Duodenal mucosa (tissue), 2 donors: ENCODE results near the gene ELAVL1.

Source experiments
- H3K27ac ChIP-seq: one replicate; pipeline ENCODE4 v1.7.0; 2013; ENCODE audit warnings: low read depth, low read length
- H3K27me3 ChIP-seq, 2 donors: one replicate each; pipeline ENCODE4 v1.7.0; 2013; ENCODE audit warnings: low read length in 2 of 2, control low read depth in 1 of 2; ENCODE audit not compliant: insufficient read depth in 2 of 2, control insufficient read depth in 1 of 2
- H3K36me3 ChIP-seq, 2 donors: one replicate each; pipeline ENCODE4 v1.7.0; 2013; ENCODE audit warnings: low read length in 2 of 2, control low read depth in 1 of 2; ENCODE audit not compliant: insufficient read depth in 2 of 2, control insufficient read depth in 1 of 2
- H3K4me1 ChIP-seq, 2 donors: one replicate each; pipeline ENCODE4 v1.7.0; 2013; ENCODE audit warnings: low read length in 2 of 2, control low read depth in 1 of 2; ENCODE audit not compliant: insufficient read depth in 2 of 2, control insufficient read depth in 1 of 2
- H3K4me3 ChIP-seq, 2 donors: one replicate each; pipeline ENCODE4 v1.7.0; 2013; ENCODE audit warnings: low read length in 2 of 2, low read depth in 1 of 2
- H3K9ac ChIP-seq, 2 donors: one replicate each; pipeline ENCODE4 v1.7.0; 2013; ENCODE audit warnings: low read length in 2 of 2, low read depth in 1 of 2
- H3K9me3 ChIP-seq, 2 donors: one replicate each; pipeline ENCODE4 v1.7.0; 2013; ENCODE audit warnings: low read length in 2 of 2, control low read depth in 1 of 2; ENCODE audit not compliant: control insufficient read depth in 1 of 2

The ELAVL1 gene

DNA sequence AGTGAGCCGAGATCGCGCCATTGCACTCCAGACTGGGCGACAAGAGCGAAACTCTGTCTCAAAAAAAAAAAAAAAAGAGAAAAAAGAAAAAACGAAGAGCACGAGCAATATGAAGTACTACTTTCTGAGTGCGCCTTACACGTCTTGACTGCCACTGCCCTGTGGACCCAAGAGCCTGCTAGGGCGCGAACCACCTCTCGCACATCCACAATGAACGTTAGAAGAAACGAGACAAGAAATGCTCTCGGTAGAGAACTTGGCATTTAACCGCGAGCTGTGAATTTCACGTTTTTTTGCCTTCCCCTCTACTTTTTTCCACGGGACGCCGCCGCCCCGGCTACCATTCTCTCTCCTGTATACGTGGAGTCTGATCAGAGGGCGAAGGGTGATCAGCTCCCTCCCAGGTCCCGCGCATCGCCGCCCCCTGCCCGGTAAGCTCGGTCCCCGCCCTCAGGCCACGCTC lies 62.4 kb downstream of the ELAVL1 start:
- Histone ChIP-seq H3K4me3 (peak overlapping the region; percentile 86 to 94), H3K27me3 (no peaks in the 10 kb centered on the region), H3K36me3 (peaks cover 6 to 14% of the 10 kb centered on the region in 2 donors), H3K9ac (peak overlapping the region; percentile 98 to 99), H3K4me1 (peaks cover 4 to 19% of the 10 kb centered on the region in 2 donors), H3K9me3 (no peaks in the 10 kb centered on the region), H3K27ac (peak overlapping the region; percentile 97)

DNA sequence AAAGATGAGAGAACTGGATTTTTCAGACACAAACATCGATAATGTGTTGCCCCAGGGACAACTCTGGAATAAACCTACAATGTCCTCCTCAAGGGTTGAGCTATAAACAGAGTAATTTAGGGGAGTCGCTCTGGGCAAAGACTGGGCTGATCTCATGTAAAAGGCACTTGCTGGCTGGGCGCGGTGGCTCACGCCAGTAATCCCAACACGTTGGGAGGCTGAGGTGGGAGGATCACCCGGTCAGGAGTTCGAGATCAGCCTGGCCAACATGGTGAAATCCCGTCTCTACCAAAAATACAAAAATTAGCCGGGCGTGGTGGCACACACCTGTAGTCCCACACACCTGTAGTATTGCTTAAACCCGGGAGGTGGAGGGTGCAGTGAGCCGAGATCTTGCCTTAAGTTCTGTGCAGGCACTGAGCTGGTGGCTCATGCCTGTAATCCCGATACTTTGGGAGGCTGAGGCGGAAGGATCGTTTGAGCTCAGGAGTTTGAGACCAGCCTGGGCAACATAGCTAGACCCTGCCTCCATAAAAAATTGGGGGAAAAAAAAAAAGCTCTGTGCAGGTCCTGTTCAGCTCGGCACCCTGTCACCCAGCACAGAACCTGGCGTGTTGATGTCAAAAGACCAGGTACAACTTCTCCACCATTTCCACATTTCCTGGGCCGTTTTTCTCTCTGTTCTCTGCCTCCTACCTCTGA lies 63.4 kb downstream of the ELAVL1 start:
- peak overlapping the region in 1 of 2 donors; percentile 4 for H3K4me3 ChIP-seq
- peaks cover 4 to 19% of the 10 kb centered on the region in 2 donors for H3K4me1 ChIP-seq
- H3K27me3 ChIP-seq = no peaks in the 10 kb centered on the region
- no peak overlapping the region for H3K9ac ChIP-seq
- no peaks in the 10 kb centered on the region for H3K9me3 ChIP-seq
- peaks cover 6 to 21% of the 10 kb centered on the region in 2 donors for H3K36me3 ChIP-seq
- no peak overlapping the region for H3K27ac ChIP-seq

DNA sequence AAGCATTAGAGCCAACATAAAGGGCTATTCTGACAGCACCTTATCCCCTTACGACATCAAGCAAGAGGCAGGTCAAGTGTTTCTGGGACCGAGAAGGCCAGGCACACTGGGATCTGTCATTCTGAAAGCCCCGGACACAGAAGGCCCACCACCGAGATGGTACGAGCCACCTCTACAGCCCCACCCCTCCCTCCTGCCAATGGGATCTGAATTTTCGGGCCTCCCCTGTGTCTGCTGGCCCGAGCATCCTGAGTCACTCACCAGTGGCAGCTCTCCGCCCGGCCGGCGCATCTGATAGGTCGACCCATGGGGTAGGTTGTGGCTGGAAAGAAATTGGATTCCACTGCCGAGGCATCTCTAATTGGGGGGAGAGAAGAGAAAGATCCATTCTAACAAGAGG lies 64.6 kb downstream of the ELAVL1 start:
- H3K9ac ChIP-seq = no peak overlapping the region
- H3K27me3 ChIP-seq = no peaks in the 10 kb centered on the region
- peaks cover 4 to 19% of the 10 kb centered on the region in 2 donors for H3K4me1 ChIP-seq
- no peaks in the 10 kb centered on the region for H3K9me3 ChIP-seq
- no peak overlapping the region for H3K27ac ChIP-seq
- H3K36me3 ChIP-seq = peaks cover 6 to 32% of the 10 kb centered on the region in 2 donors
- H3K4me3 ChIP-seq = no peak overlapping the region

DNA sequence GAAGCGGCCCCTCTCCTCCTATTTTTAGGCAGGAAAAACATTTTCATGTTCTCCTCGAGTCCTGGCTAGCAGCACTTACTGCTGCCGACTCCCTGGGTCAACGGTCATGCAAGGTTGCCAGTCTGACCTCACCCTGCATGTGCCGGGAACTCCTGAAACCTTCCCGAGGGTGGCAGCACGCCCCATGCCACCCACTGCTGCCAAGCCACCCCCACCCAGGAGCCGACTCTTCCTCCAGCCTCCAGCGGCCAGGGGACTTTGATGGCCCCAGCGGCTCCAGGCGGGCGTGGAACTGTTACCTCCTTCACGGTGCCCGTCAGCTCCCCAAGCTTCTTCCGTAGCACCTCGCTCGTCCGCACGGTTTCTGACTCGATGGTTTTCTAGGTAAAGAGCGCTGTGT lies 70.7 kb downstream of the ELAVL1 start:
- Histone ChIP-seq H3K4me3 (no peak overlapping the region), H3K36me3 (peaks cover 27 to 76% of the 10 kb centered on the region in 2 donors), H3K27ac (no peak overlapping the region), H3K9ac (no peak overlapping the region), H3K4me1 (no peaks in the 10 kb centered on the region), H3K9me3 (no peaks in the 10 kb centered on the region), H3K27me3 (no peaks in the 10 kb centered on the region)

DNA sequence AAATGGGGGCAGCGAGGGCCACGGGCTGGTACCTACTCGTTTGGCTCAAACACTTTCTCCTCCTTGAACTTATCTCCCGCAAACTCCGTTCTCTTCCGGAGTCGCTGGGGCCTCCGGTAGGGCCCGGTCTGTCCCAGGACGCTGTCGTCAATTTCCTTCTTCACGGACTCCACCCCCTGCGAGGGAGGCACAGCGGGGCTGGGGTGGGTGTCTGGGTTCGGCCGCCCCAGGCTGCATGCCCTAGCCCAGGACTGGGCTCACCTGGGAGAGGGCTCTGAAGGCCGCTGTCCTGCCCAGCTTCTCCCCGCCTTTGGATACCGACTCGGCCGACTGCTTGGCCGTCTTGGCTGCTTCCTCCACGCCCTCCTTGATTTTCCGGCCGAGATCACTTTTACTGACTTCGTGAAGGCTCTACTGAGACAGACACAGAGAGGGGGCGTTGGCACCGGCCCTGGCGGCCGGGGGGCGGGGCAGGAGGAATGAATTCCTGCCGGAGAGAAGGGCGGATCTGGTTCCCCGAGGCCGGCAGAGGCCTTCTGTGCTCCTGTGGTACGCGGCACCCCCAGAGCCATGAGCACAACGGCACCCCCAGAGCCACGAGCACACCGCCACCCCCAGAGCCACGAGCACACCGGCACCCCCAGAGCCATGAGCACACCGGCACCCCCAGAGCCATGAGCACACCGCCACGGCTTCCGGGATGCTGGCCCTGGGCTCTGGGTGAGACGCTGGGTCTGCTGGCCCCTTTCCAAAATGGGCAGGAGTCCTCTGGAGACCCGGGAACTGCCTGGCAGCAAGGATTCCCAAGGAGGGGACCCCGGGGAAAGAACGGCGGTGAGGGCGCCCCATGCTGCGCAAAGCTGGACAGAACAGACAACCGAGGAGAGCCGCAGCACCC lies 71.4 kb downstream of the ELAVL1 start:
- no peak overlapping the region for H3K27ac ChIP-seq
- no peak overlapping the region for H3K4me3 ChIP-seq
- H3K9me3 ChIP-seq = no peaks in the 10 kb centered on the region
- H3K36me3 ChIP-seq = peaks cover 27 to 75% of the 10 kb centered on the region in 2 donors
- no peaks in the 10 kb centered on the region for H3K27me3 ChIP-seq
- H3K4me1 ChIP-seq = no peaks in the 10 kb centered on the region
- no peak overlapping the region for H3K9ac ChIP-seq

DNA sequence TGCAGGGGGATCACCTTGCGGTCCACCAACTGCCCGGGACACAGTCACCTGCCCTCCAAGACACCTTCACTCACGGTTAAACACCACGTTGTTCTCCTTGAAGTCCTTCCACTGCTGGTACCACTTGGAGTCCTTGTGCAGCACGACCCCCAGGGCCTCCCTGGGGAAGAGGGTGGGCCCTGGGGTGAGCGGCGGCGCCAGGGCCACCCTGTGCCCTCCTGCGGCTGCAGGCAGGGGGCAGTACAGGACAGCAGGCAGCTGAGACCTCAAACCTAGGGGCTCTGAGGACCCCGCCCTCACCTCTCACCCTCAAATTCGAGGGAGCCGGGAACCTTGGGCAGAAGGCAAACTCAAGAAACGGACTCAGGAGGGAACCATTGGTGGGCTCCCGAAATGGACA lies 72.0 kb downstream of the ELAVL1 start:
- H3K9ac ChIP-seq = no peak overlapping the region
- no peaks in the 10 kb centered on the region for H3K4me1 ChIP-seq
- no peaks in the 10 kb centered on the region for H3K27me3 ChIP-seq
- H3K9me3 ChIP-seq = no peaks in the 10 kb centered on the region
- no peak overlapping the region for H3K4me3 ChIP-seq
- H3K36me3 ChIP-seq = peaks cover 27 to 72% of the 10 kb centered on the region in 2 donors
- H3K27ac ChIP-seq = no peak overlapping the region

DNA sequence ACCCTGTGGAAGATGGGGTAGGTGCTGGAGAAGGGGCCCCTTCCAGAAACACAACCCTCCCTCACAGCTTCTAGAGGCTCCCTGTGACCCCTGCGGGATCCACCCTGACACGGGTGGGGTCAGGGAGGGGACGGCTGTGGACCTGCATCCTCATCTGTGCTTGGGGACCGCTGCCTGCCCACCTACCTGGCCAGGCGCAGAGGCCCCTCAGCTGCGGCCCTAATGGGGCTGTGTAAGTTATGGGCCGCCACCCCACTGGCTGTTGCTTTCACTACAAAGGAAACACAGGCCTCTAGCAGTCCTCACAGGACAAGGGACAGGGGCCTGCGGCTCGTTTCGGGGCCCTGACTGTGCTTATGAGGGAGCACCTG lies 72.5 kb downstream of the ELAVL1 start:
- H3K4me3 ChIP-seq = no peak overlapping the region
- H3K36me3 ChIP-seq = peaks cover 27 to 72% of the 10 kb centered on the region in 2 donors
- H3K27me3 ChIP-seq = no peaks in the 10 kb centered on the region
- no peak overlapping the region for H3K27ac ChIP-seq
- no peaks in the 10 kb centered on the region for H3K9me3 ChIP-seq
- no peak overlapping the region for H3K9ac ChIP-seq
- H3K4me1 ChIP-seq = no peaks in the 10 kb centered on the region

DNA sequence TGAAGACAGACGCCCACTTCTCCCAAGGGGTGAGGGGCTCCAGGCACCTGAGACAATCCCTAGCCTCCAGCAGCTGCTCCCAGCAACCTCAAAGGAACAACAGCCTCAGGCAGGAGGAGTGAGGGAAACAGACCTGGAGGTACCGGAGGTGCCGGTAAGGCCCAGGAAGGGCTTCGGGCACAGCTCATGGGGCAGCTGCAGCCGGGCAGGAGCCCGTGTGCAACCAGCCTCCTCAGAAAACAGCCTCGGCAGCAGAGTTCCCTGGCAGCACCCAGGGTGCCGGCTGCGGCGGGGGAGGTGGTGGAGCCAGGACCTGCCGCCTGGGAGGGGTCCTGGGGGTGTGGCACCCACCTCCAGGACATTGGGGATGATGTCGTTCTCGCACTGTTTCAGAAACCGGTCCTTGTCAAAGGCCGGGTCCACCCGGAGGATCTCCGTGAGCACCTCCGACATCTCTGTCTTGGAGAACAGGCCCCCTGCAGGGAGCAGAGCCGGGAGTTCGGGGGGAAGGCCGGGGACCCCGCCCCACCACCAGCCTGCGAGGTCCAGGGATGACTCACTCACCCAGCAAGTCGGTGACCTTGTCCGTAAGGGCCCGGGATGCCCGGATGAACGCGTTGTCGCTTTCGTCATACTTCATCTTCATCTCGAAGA lies 73.0 kb downstream of the ELAVL1 start:
- Histone ChIP-seq H3K9me3 (no peaks in the 10 kb centered on the region), H3K4me3 (no peak overlapping the region), H3K36me3 (peaks cover 27 to 74% of the 10 kb centered on the region in 2 donors), H3K9ac (no peak overlapping the region), H3K27me3 (no peaks in the 10 kb centered on the region), H3K27ac (no peak overlapping the region), H3K4me1 (no peaks in the 10 kb centered on the region)

DNA sequence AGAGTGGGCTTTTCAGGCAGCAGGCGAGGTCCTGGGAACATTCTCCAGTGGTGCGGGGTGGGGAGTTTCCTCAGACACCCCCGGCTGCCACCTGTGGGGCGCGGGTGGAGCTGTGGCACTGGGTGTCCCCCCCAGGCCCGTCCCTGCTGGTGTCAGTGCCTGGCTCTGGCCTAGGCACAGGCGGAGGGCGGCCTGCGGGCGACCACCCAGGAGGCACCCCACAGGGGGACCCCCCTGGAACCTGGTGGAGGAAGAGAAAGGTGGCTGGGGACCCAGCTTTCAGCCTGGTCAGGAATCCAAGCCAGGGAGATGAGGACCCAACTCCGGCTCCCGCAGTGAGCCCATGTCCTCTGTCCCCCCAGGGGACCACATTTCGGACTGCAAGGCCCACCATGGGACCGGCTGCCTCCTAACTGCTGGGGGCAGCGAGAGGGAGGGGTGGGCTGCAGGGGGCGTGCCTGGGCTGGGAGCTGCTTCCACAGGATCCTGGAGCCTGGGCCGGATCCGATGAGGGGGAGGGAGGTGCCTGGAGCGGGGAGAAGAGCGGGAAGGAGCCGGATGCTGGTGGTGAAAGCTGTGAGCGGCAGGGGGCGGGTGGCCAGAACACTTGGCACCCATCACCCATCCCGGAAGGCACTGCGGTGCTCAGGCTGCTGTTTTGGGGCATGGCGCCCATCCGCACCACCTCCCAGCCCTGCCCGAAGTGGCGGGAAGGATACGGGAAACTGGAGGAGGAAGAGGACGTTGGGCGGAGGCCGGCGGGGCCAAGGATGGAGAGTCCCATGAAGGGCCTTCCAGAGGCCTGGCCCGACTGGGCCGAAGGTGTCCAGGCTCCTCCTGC lies 74.0 kb downstream of the ELAVL1 start:
- Histone ChIP-seq H3K4me1 (no peaks in the 10 kb centered on the region), H3K4me3 (no peak overlapping the region), H3K27me3 (no peaks in the 10 kb centered on the region), H3K36me3 (peaks cover 27 to 66% of the 10 kb centered on the region in 2 donors), H3K9me3 (no peaks in the 10 kb centered on the region), H3K9ac (no peak overlapping the region), H3K27ac (no peak overlapping the region)
